HCT116 (cell line): ENCODE measurements around the gene UPF3A. TPM values are rescaled to one million over a fixed set of nuclear protein-coding genes. Genes with fewer than 3 reads are reported as not detected.
A peak's percentile ranks its signal among the peaks of the same experiment; 100 is the strongest.
"Not testable (repeated sequence)": the region's sequence is repeated elsewhere in the genome, so short reads cannot be mapped to it uniquely, and the experiment has no call there.

Experiments used
- ATAC-seq: fragments of 200-7000 bp; cut with Tn5 transposase; 2 replicates; pipeline ENCODE4 v1.9.1; 2020; ENCODE audit warnings: mild to moderate bottlenecking, moderate library complexity
- BruUV-seq: library from RNA; stranded (reverse); fragments of 400-500 nt; replicated peaks from 2 replicates; lab custom pipeline; 2021; lab: Mats Ljungman, UMichigan
- CTCF ChIA-PET: fragments of 300-600 bp; sonication (Branson Sonifier 250); formaldehyde crosslinking; loops from one replicate; lab custom pipeline; 2021; ENCODE audit warnings: antibody characterized with exemption; lab: Charles Lee
- POLR2A ChIA-PET: fragments of 300-600, 350-600 bp; sonication (Branson Sonifier 250); formaldehyde crosslinking; loops from one replicate; lab custom pipeline; 2021; ENCODE audit warnings: antibody characterized with exemption; lab: Charles Lee
- RAD21 ChIA-PET, 2 experiments: fragments of 300-600 bp; sonication (Branson Sonifier 250); formaldehyde crosslinking; loops; one replicate each; lab custom pipeline; 2023; ENCODE audit warnings: low total read pairs in 2 of 2; ENCODE audit not compliant: uncharacterized antibody in 2 of 2, unreplicated experiment in 2 of 2, low non-redundant PET in 1 of 2; lab: Charles Lee
- DNase-seq: peaks from one replicate; pipeline ENCODE4 v3.0.0-alpha.2; 2010; ENCODE audit warnings: low read depth, low spot score
- H2AFZ ChIP-seq: fragments of 200-600 bp; shearing (Covaris generic), sonication (generic); 2 replicates; pipeline ENCODE4 v1.6.1; 2017; ENCODE audit warnings: low read depth, mixed run types, mixed read lengths, antibody characterized with exemption, low read length; ENCODE audit not compliant: poor library complexity, severe bottlenecking
- H3K27ac ChIP-seq: 2 replicates; pipeline ENCODE4 v1.5.1; 2012; ENCODE audit warnings: low read depth, low read length
- H3K27me3 ChIP-seq: fragments of 200-600 bp; sonication (generic); 2 replicates; pipeline ENCODE4 v1.6.1; 2016; ENCODE audit warnings: mixed run types, low read length, mixed read lengths; ENCODE audit not compliant: insufficient read depth
- H3K36me3 ChIP-seq, 2 experiments: fragments of 200-500 bp in 1 of 2; fragments of 200-600 bp in 1 of 2; sonication (Bioruptor generic) in 1 of 2; sonication (generic) in 1 of 2; 2 replicates each; pipeline versions ENCODE4 v1.5.1 to v1.6.1; 2014 to 2016; ENCODE audit warnings: low read length in 2 of 2, inconsistent platforms in 1 of 2, mixed read lengths in 1 of 2, mixed run types in 1 of 2; ENCODE audit not compliant: insufficient read depth in 2 of 2, control insufficient read depth in 1 of 2
- H3K4me1 ChIP-seq, 2 experiments: fragments of 200-600 bp in 1 of 2; sonication (generic) in 1 of 2; 2 replicates each; pipeline versions ENCODE4 v1.5.1 to v1.6.1; 2012 to 2017; ENCODE audit warnings: low read length in 2 of 2, inconsistent platforms in 1 of 2, mild to moderate bottlenecking in 1 of 2, mixed read lengths in 1 of 2, mixed run types in 1 of 2, moderate library complexity in 1 of 2; ENCODE audit not compliant: insufficient read depth in 2 of 2, control insufficient read depth in 1 of 2
- H3K4me2 ChIP-seq: fragments of 200-600 bp; sonication (generic); 2 replicates; pipeline ENCODE4 v1.6.1; 2017; ENCODE audit warnings: mixed run types, low read length, mixed read lengths
- H3K4me3 ChIP-seq, 2 experiments: fragments of 200-600 bp in 1 of 2; sonication (generic) in 1 of 2; replicated peaks in 1 of 2; 2 replicates each; pipeline ENCODE4 v1.5.1; 2011 to 2016; ENCODE audit warnings: low read length in 2 of 2, control low read depth in 1 of 2, low read depth in 1 of 2, mild to moderate bottlenecking in 1 of 2, mixed read lengths in 1 of 2, mixed run types in 1 of 2
- H3K79me2 ChIP-seq: fragments of 200-600 bp; sonication (generic); 2 replicates; pipeline ENCODE4 v1.6.1; 2017; ENCODE audit warnings: mild to moderate bottlenecking, mixed run types, low read length, moderate library complexity, mixed read lengths; ENCODE audit not compliant: insufficient read depth
- H3K9ac ChIP-seq: fragments of 200-600 bp; sonication (generic); 2 replicates; pipeline ENCODE4 v1.6.1; 2016; ENCODE audit warnings: low read length, mixed read lengths
- H3K9me2 ChIP-seq: fragments of 200-600 bp; sonication (generic), shearing (Covaris generic); 2 replicates; pipeline ENCODE4 v1.6.1; 2017; ENCODE audit warnings: mixed run types, mild to moderate bottlenecking, moderate library complexity; ENCODE audit not compliant: insufficient read depth
- H3K9me3 ChIP-seq, 2 experiments: fragments of 200-500 bp in 1 of 2; fragments of 200-600 bp in 1 of 2; sonication (Bioruptor generic) in 1 of 2; sonication (generic) in 1 of 2; 2 replicates each; pipeline ENCODE4 v1.6.1; 2014 to 2017; ENCODE audit warnings: low read length in 2 of 2, mixed read lengths in 2 of 2, inconsistent platforms in 1 of 2, low read depth in 1 of 2, mild to moderate bottlenecking in 1 of 2, mixed run types in 1 of 2, moderate library complexity in 1 of 2; ENCODE audit not compliant: control insufficient read depth in 1 of 2, insufficient read depth in 1 of 2
- H4K20me1 ChIP-seq: fragments of 200-600 bp; sonication (generic), shearing (Covaris generic); 2 replicates; pipeline ENCODE4 v1.6.1; 2017; ENCODE audit warnings: mixed run types, mild to moderate bottlenecking, moderate library complexity; ENCODE audit not compliant: insufficient read depth
- CBX3 ChIP-seq: IDR thresholded peaks from 2 replicates; pipeline ENCODE4 v1.6.1; 2012; ENCODE audit warnings: low read depth
- CTCF ChIP-seq, 3 experiments: fragments of 200-600 bp in 1 of 3; sonication (generic) in 1 of 3; IDR thresholded peaks in 2 of 3; conservative IDR thresholded peaks in 1 of 3; 2 replicates each; pipeline ENCODE4 v1.5.1; 2012 to 2017; ENCODE audit warnings: low read depth in 2 of 3, low read length in 2 of 3, antibody characterized with exemption in 1 of 3, borderline replicate concordance in 1 of 3, control low read depth in 1 of 3, mild to moderate bottlenecking in 1 of 3, mixed read lengths in 1 of 3, mixed run types in 1 of 3, moderate library complexity in 1 of 3; ENCODE audit not compliant: insufficient read depth in 1 of 3
- EGR1 ChIP-seq: IDR thresholded peaks from 2 replicates; pipeline ENCODE4 v1.6.1; 2012; ENCODE audit warnings: low read depth
- ELF1 ChIP-seq: IDR thresholded peaks from 2 replicates; pipeline ENCODE4 v1.6.1; 2012; ENCODE audit warnings: low read depth, borderline replicate concordance
- FOSL1 ChIP-seq: IDR thresholded peaks from 2 replicates; pipeline ENCODE4 v1.6.1; 2012; ENCODE audit warnings: low read depth
- JUND ChIP-seq: IDR thresholded peaks from 2 replicates; pipeline ENCODE4 v1.6.1; 2012
- MAX ChIP-seq: IDR thresholded peaks from 2 replicates; pipeline ENCODE4 v1.6.1; 2012
- REST ChIP-seq: IDR thresholded peaks from 2 replicates; pipeline ENCODE4 v1.6.1; 2012; ENCODE audit warnings: low read depth
- SP1 ChIP-seq: IDR thresholded peaks from 2 replicates; pipeline ENCODE4 v1.6.1; 2012; ENCODE audit warnings: low read depth
- TCF7L2 ChIP-seq: IDR thresholded peaks from 2 replicates; pipeline ENCODE4 v1.7.0; 2011; ENCODE audit warnings: borderline replicate concordance, inconsistent platforms; ENCODE audit not compliant: insufficient read depth, insufficient read length; ENCODE audit errors: extremely low read depth
- YY1 ChIP-seq: IDR thresholded peaks from 2 replicates; pipeline ENCODE4 v1.6.1; 2011; ENCODE audit warnings: low read length, low read depth, moderate library complexity, mild to moderate bottlenecking; ENCODE audit not compliant: insufficient replicate concordance; ENCODE audit errors: extremely low read depth
- ZBTB33 ChIP-seq: IDR thresholded peaks from 2 replicates; pipeline ENCODE4 v1.6.1; 2011; ENCODE audit warnings: mild to moderate bottlenecking, low read length, moderate library complexity; ENCODE audit not compliant: insufficient replicate concordance; ENCODE audit errors: extremely low read depth
- ZFX ChIP-seq: fragments of 450-650 bp; IDR thresholded peaks from 2 replicates; pipeline ENCODE4 v1.6.1; 2017
- intact Hi-C: fragments of 100-400 bp; cut with micrococcal nuclease; formaldehyde crosslinking; loops from 2 replicates; pipeline ENCODE4 v1.10.0; 2022
- total RNA-seq: library from RNA; stranded (reverse); gene quantifications from one replicate; pipeline ENCODE4 v1.2.1, GENCODE V29; 2021; ENCODE audit not compliant: unreplicated experiment

Gene UPF3A
- total RNA-seq, 1 experiment from 2014 or later = 31.8 TPM

- H2AFZ ChIP-seq, H3K27ac ChIP-seq, H4K20me1 ChIP-seq, BruUV-seq, H3K79me2 ChIP-seq, DNase-seq, H3K4me2 ChIP-seq, H3K27me3 ChIP-seq, H3K9ac ChIP-seq, H3K9me2 ChIP-seq, intact Hi-C loops, H3K4me3 ChIP-seq, RAD21 ChIA-PET, H3K9me3 ChIP-seq, CTCF ChIA-PET, ATAC-seq, POLR2A ChIA-PET, H3K36me3 ChIP-seq: not testable (repeated sequence)
- peaks cover 0 to 10% of the 10 kb centered on the region in 2 experiments; a peak in 1 of 4 replicates for H3K4me1 ChIP-seq
These were observed 55.1 kb downstream of the UPF3A start for GRCh38 chr13:114336457-114336856.

GRCh38 chr13:114338959-114339358 is 57.6 kb downstream of the UPF3A start:
- no peaks in the 10 kb centered on the region for H3K9me3 ChIP-seq
- H4K20me1 ChIP-seq = no peaks in the 10 kb centered on the region
- H3K36me3 ChIP-seq = no peaks in the 10 kb centered on the region
- no peaks in the 10 kb centered on the region for H3K9me2 ChIP-seq
- H3K4me3 ChIP-seq = no peak overlapping the region
- H3K79me2 ChIP-seq = no peaks in the 10 kb centered on the region
- no peak overlapping the region for H3K9ac ChIP-seq
- no peak overlapping the region for H3K27ac ChIP-seq
- RAD21 ChIA-PET = no interaction called here
- H2AFZ ChIP-seq = no peak overlapping the region
- no peak overlapping the region for H3K4me2 ChIP-seq
- peaks cover 0 to 10% of the 10 kb centered on the region in 2 experiments; a peak in 1 of 4 replicates for H3K4me1 ChIP-seq
- POLR2A ChIA-PET = no interaction called here
- DNase-seq = no peak
- no TSS peak for BruUV-seq
- no peaks in the 10 kb centered on the region for H3K27me3 ChIP-seq
- ATAC-seq = 0 out of 2 replicates have a peak, but pooled peaks have one; percentile 23
- intact Hi-C loops = no loop called here
- CTCF ChIA-PET = no interaction called here
- TF ChIP-seq TCF7L2 = no peak
- no peak for TF ChIP-seq ELF1
- TF ChIP-seq MAX = no peak
- TF ChIP-seq SP1 = no peak
- TF ChIP-seq JUND = no peak
- TF ChIP-seq ZFX = no peak
- TF ChIP-seq ZBTB33 = no peak
- no peak for TF ChIP-seq FOSL1
- TF ChIP-seq REST = no peak
- no peak for TF ChIP-seq CBX3
- TF ChIP-seq YY1 = no peak
- no peak for TF ChIP-seq CTCF (IDR thresholded peaks at IDR 0.05 in 2 of 3, conservative IDR thresholded peaks at IDR 0.05 in 1 of 3; ENCODE audit: borderline replicate concordance in 1 of 3, insufficient read depth in 1 of 3, low read depth in 2 of 3, low read length in 2 of 3)
- TF ChIP-seq EGR1 = no peak
